Kidney capillary endothelial cell (primary cell): ENCODE data around the gene IPCEF1.
A peak's percentile ranks its signal among the peaks of the same experiment; 100 is the strongest.

Experiments used
- DNase-seq: peaks from one replicate; pipeline ENCODE4 v3.0.0-alpha.2; 2018; ENCODE audit warnings: low spot score

Gene IPCEF1

GRCh38 chr6:154373971-154374370 is 17.4 kb upstream of the IPCEF1 start:
- DNase-seq = no peak

- no peak for DNase-seq
Observed at GRCh38 chr6:154371281-154371680, 14.7 kb upstream of the IPCEF1 start.

- DNase-seq = peak; percentile 32
Observed at GRCh38 chr6:154370545-154370944, 13.9 kb upstream of the IPCEF1 start.

- no peak for DNase-seq
Observed at GRCh38 chr6:154367839-154368695, 11.5 kb upstream of the IPCEF1 start.

- no peak for DNase-seq
Observed at GRCh38 chr6:154367336-154367735, 10.7 kb upstream of the IPCEF1 start.

- DNase-seq = no peak
Observed at GRCh38 chr6:154363821-154364220, 7.2 kb upstream of the IPCEF1 start.

- DNase-seq = no peak
Observed at GRCh38 chr6:154361476-154361875, 4.9 kb upstream of the IPCEF1 start.

- DNase-seq = no peak
Observed at GRCh38 chr6:154360476-154360875, 3.9 kb upstream of the IPCEF1 start.

GRCh38 chr6:154359679-154360078 is 3.1 kb upstream of the IPCEF1 start:
- no peak for DNase-seq

- no peak for DNase-seq
Observed at GRCh38 chr6:154359161-154359574, 2.6 kb upstream of the IPCEF1 start.

- DNase-seq = no peak
Observed at GRCh38 chr6:154358019-154358545, 1.5 kb upstream of the IPCEF1 start.

GRCh38 chr6:154356113-154356512 is 490 bp downstream of the IPCEF1 start:
- no peak for DNase-seq

GRCh38 chr6:154354265-154354777 is 2.3 kb downstream of the IPCEF1 start:
- DNase-seq = no peak

- no peak for DNase-seq
Observed at GRCh38 chr6:154353626-154354025, 3.0 kb downstream of the IPCEF1 start.

- no peak for DNase-seq
Observed at GRCh38 chr6:154352898-154353585, 3.6 kb downstream of the IPCEF1 start.

- no peak for DNase-seq
Observed at GRCh38 chr6:154350293-154350692, 6.3 kb downstream of the IPCEF1 start.

- no peak for DNase-seq
Observed at GRCh38 chr6:154347981-154348380, 8.6 kb downstream of the IPCEF1 start.

- DNase-seq = no peak
Observed at GRCh38 chr6:154345811-154346210, 10.8 kb downstream of the IPCEF1 start.

- DNase-seq = no peak
Observed at GRCh38 chr6:154343473-154344308, 12.9 kb downstream of the IPCEF1 start.

- DNase-seq = no peak
Observed at GRCh38 chr6:154341871-154342270, 14.7 kb downstream of the IPCEF1 start.

- no peak for DNase-seq
Observed at GRCh38 chr6:154341336-154341735, 15.3 kb downstream of the IPCEF1 start.

- no peak for DNase-seq
Observed at GRCh38 chr6:154337406-154338005, 19.1 kb downstream of the IPCEF1 start.
